Right lobe of liver (tissue), 4 donors: ENCODE results near the gene RBMS3.

ENCODE experiments used
- POLR2A ChIP-seq: fragments of 450-650 bp; IDR thresholded peaks from one replicate; pipeline ENCODE4 v1.6.1; 2017; ENCODE audit warnings: antibody characterized with exemption, mild to moderate bottlenecking
- TF ChIP-seq, protein P1 (sequence below), 4 donors: fragments of 200-600 bp in 3 of 4; fragments of 450-650 bp in 1 of 4; IDR thresholded peaks; one replicate each; pipeline versions ENCODE4 v1.5.1 to v1.8.0; 2016 to 2022; ENCODE audit warnings: antibody characterized with exemption in 4 of 4, mild to moderate bottlenecking in 2 of 4
- donor health status: DM: no; HTN: no; CAD: no.
- donor health status: DM: no; HTN: no; CAD: no.
- donor health status: DM: no; HTN: yes; CAD: no.

GRCh38 chr3:29392625-29393388, 111.9 kb downstream of the RBMS3 start:
- no peak for TF ChIP-seq POLR2A
- TF ChIP-seq, protein P1, sequence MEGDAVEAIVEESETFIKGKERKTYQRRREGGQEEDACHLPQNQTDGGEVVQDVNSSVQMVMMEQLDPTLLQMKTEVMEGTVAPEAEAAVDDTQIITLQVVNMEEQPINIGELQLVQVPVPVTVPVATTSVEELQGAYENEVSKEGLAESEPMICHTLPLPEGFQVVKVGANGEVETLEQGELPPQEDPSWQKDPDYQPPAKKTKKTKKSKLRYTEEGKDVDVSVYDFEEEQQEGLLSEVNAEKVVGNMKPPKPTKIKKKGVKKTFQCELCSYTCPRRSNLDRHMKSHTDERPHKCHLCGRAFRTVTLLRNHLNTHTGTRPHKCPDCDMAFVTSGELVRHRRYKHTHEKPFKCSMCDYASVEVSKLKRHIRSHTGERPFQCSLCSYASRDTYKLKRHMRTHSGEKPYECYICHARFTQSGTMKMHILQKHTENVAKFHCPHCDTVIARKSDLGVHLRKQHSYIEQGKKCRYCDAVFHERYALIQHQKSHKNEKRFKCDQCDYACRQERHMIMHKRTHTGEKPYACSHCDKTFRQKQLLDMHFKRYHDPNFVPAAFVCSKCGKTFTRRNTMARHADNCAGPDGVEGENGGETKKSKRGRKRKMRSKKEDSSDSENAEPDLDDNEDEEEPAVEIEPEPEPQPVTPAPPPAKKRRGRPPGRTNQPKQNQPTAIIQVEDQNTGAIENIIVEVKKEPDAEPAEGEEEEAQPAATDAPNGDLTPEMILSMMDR (IDR thresholded peaks at IDR 0.05) = no peak
